ENCODE data around the gene APBA2. TPM values are rescaled to one million over a fixed set of nuclear protein-coding genes. Genes with fewer than 3 reads are reported as not detected.

The APBA2 gene
- total and polyA plus RNA-seq, 7 donors: 0.46 to 10.7 (median 1.5) TPM

DNA sequence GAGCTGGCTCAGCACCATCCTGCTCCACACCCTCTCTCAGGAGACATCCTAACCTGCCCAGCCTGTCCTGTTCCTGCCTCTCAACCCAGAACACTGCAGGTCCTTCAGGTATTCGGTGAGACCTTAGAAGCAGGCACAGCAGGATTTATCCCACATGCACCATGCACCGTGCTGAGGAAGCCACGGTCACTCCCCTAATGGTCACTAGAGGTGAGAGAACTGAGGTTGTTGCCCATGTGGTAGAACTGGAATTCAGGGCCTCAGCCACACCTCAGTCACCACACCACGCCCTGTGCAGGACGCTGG lies 36.9 kb downstream of the APBA2 start:
- H3K27me3 ChIP-seq: peaks cover 0 to 5% (median 0%) of the 10 kb centered on the region in 3 donors
- no peaks in the 10 kb centered on the region for H3K9me3 ChIP-seq
- H3K36me3 ChIP-seq: no peaks in the 10 kb centered on the region
- no peaks in the 10 kb centered on the region for H3K4me1 ChIP-seq
- intact Hi-C loops (cut with DNase I): loop anchor here (5.0 kb wide), 1 partner anchor 50 kb away; no protein-coding TSS in a partner anchor
- no peak for TF ChIP-seq POLR2AphosphoS5 (IDR thresholded peaks at IDR 0.05)
- TF ChIP-seq POLR2A (IDR thresholded peaks at IDR 0.05): no peak
- TF ChIP-seq, protein P1, sequence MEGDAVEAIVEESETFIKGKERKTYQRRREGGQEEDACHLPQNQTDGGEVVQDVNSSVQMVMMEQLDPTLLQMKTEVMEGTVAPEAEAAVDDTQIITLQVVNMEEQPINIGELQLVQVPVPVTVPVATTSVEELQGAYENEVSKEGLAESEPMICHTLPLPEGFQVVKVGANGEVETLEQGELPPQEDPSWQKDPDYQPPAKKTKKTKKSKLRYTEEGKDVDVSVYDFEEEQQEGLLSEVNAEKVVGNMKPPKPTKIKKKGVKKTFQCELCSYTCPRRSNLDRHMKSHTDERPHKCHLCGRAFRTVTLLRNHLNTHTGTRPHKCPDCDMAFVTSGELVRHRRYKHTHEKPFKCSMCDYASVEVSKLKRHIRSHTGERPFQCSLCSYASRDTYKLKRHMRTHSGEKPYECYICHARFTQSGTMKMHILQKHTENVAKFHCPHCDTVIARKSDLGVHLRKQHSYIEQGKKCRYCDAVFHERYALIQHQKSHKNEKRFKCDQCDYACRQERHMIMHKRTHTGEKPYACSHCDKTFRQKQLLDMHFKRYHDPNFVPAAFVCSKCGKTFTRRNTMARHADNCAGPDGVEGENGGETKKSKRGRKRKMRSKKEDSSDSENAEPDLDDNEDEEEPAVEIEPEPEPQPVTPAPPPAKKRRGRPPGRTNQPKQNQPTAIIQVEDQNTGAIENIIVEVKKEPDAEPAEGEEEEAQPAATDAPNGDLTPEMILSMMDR (IDR thresholded peaks at IDR 0.05): no peak
- no peak for TF ChIP-seq EP300 (IDR thresholded peaks at IDR 0.05)
- no peak for DNase-seq
- no peak overlapping the region for H3K27ac ChIP-seq
- H3K4me3 ChIP-seq: no peak overlapping the region
- 64 to 90% methylated on average over 5 of the region's 5 CpGs for WGBS, 2 donors

DNA sequence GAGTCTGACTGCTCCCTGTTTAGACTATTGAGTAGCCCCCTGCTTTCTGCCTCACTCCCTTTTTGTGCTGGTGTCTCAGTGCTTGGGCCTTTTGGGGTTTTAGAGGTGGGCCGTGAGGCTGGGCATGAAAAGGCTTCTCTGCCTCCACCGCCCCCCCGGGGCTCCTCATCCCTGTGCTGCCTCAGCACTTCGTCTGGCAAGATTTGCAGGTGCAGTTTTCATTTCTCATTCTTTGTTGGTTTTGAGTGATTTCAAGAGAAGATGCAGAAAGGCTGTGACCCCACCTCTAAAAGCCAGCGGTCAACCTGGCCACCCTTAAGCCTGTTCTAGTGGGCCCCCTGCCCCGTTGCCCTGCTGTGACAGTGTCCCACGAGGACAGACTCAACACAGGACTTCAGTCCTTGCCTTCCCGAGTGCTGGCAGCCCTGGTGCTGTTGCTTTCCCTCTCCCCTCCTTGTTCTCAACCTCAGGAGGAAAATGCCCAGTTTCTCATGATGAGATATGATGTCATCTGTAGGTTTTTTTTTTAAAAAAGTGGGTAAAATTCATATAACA lies 38.0 kb downstream of the APBA2 start:
- Histone ChIP-seq H3K4me1 (no peaks in the 10 kb centered on the region), H3K4me3 (no peak overlapping the region), H3K27ac (no peak overlapping the region), H3K27me3 (no peaks in the 10 kb centered on the region), H3K36me3 (no peaks in the 10 kb centered on the region), H3K9me3 (no peaks in the 10 kb centered on the region)
- intact Hi-C loops (cut with DNase I): loop anchor here (5.0 kb wide), 1 partner anchor 52 kb away; no protein-coding TSS in a partner anchor
- TF ChIP-seq POLR2AphosphoS5 (IDR thresholded peaks at IDR 0.05): no peak
- 63 to 75% methylated on average over 8 of the region's 8 CpGs for WGBS, 2 donors
- peak; percentile 35 for DNase-seq

DNA sequence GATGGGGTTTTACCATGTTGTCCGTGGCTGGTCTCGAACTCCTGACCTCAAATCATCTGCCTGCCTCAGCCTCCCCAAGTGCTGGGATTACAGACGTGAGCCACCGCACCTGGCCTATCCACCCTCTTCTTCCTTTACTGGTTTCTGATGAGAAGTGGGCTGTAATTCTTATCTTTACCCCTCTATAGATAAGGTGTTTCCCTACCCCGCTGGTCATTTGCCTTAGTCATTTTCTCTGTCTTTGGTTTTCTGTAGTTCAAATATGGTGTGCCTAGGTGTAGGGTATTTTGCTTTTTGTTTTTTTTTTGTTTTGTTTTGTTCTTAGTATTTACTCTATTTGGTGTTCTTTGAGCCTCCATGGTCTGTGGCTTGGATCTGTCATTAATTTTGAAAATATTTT lies 41.3 kb downstream of the APBA2 start:
- TF ChIP-seq, protein P1 (IDR thresholded peaks at IDR 0.05): no peak
- no peak for TF ChIP-seq POLR2A (IDR thresholded peaks at IDR 0.05)
- no peak for TF ChIP-seq POLR2AphosphoS5 (IDR thresholded peaks at IDR 0.05)
- no peak for TF ChIP-seq EP300 (IDR thresholded peaks at IDR 0.05)
- WGBS, 2 donors: 85 to 86% methylated on average over 5 of the region's 5 CpGs
- Histone ChIP-seq H3K27me3 (no peaks in the 10 kb centered on the region), H3K4me1 (no peaks in the 10 kb centered on the region), H3K36me3 (no peaks in the 10 kb centered on the region), H3K27ac (no peak overlapping the region), H3K4me3 (no peak overlapping the region), H3K9me3 (no peaks in the 10 kb centered on the region)
- intact Hi-C loops (cut with DNase I): no loop called here
- DNase-seq: peak; percentile 6

DNA sequence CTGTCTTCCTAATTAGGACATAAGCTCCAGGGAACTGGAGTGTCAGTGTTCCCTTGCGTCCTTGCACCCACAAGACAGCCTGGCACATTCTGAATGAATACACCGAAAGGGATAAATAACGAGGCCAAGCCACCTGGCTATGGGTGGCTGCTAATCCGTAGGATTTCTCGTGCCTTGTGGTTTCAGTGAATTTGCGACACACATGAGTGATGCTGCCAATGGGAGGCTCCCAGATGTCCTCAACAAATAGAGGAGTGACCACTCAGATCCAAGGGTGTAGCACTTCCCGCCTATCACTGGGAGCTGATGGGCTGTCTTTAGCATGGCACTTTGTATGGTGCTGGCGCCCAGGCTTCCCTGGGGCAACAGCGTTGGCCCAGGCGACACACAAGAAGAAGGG lies 43.4 kb downstream of the APBA2 start:
- WGBS, 2 donors: 93 to 94% methylated on average over 10 of the region's 10 CpGs
- Histone ChIP-seq H3K36me3 (no peaks in the 10 kb centered on the region), H3K27ac (no peak overlapping the region), H3K27me3 (no peaks in the 10 kb centered on the region), H3K4me3 (no peak overlapping the region), H3K4me1 (no peaks in the 10 kb centered on the region), H3K9me3 (no peaks in the 10 kb centered on the region)
- intact Hi-C loops (cut with DNase I): no loop called here
- DNase-seq: peak; percentile 20
- TF ChIP-seq POLR2A (IDR thresholded peaks at IDR 0.05): no peak
- TF ChIP-seq POLR2AphosphoS5 (IDR thresholded peaks at IDR 0.05): no peak
- TF ChIP-seq, protein P1 (IDR thresholded peaks at IDR 0.05): no peak
- no peak for TF ChIP-seq EP300 (IDR thresholded peaks at IDR 0.05)

DNA sequence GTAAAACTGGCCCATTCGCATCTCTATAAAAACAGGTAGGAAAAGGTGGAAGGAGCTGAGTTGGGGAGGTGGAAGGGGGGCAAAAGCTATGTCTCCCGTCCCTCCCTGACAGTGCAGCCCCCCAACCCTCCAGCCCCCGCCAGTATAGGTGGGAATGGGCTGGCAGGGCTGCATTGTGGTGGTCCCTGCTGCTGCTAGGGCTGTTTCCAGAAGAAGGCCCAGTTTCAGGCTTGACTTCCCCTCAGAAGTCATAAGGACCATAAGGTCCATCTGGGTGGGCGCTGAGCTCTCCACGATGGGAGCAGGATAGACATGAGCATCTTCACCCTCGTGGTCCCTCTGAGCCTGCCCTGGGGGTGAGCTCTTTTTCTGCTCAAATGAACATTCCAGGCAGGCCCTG lies 44.2 kb downstream of the APBA2 start:
- intact Hi-C loops (cut with DNase I): no loop called here
- no peaks in the 10 kb centered on the region for H3K36me3 ChIP-seq
- no peaks in the 10 kb centered on the region for H3K4me1 ChIP-seq
- H3K9me3 ChIP-seq: no peaks in the 10 kb centered on the region
- H3K27ac ChIP-seq: no peak overlapping the region
- DNase-seq: peak; percentile 29
- no peaks in the 10 kb centered on the region for H3K27me3 ChIP-seq
- WGBS, 2 donors: 54 to 79% methylated on average over 6 of the region's 6 CpGs
- no peak overlapping the region for H3K4me3 ChIP-seq
- TF ChIP-seq EP300 (IDR thresholded peaks at IDR 0.05) (no peak), POLR2A (IDR thresholded peaks at IDR 0.05) (no peak), POLR2AphosphoS5 (IDR thresholded peaks at IDR 0.05) (no peak)
- TF ChIP-seq, protein P1 (IDR thresholded peaks at IDR 0.05): no peak

Data from sigmoid colon (tissue), 7 donors.